HepG2 (cell line): ENCODE measurements around the gene KPNA3. TPM values are rescaled to one million over a fixed set of nuclear protein-coding genes. Genes with fewer than 3 reads are reported as not detected.
A peak's percentile ranks its signal among the peaks of the same experiment; 100 is the strongest.

ENCODE experiments used
- HES4 ChIP-seq: sonication (generic); formaldehyde crosslinking; IDR thresholded peaks from 2 replicates; pipeline ENCODE4 v1.9.0; 2021; ENCODE audit warnings: mild to moderate bottlenecking, missing genetic modification reagents, borderline replicate concordance
- IRF2 ChIP-seq: IDR thresholded peaks from 2 replicates; pipeline ENCODE4 v1.6.1; 2018; ENCODE audit warnings: missing genetic modification reagents, missing compliant biosample characterization
- MED1 ChIP-seq: sonication (generic); formaldehyde crosslinking; IDR thresholded peaks from 2 replicates; pipeline ENCODE4 v1.4.0; 2020; ENCODE audit warnings: missing genetic modification reagents
- SOX13 ChIP-seq, 3 experiments: fragments of 450-650 bp in 1 of 3; sonication (generic) in 1 of 3; formaldehyde crosslinking in 1 of 3; IDR thresholded peaks in 2 of 3; conservative IDR thresholded peaks in 1 of 3; 2 replicates each; pipeline versions ENCODE4 v1.5.0 to v1.6.1; 2016 to 2020; ENCODE audit warnings: antibody characterized with exemption in 1 of 3, mild to moderate bottlenecking in 1 of 3, missing compliant biosample characterization in 1 of 3, missing genetic modification reagents in 1 of 3, moderate library complexity in 1 of 3
- TBL1XR1 ChIP-seq: fragments of 150-350 bp; IDR thresholded peaks from 2 replicates; pipeline ENCODE4 v1.6.1; 2014; ENCODE audit warnings: borderline replicate concordance, low read length; ENCODE audit not compliant: partially characterized antibody
- ZBTB7B ChIP-seq: sonication (generic); formaldehyde crosslinking; IDR thresholded peaks from 2 replicates; pipeline ENCODE4 v1.4.0; 2020; ENCODE audit warnings: missing genetic modification reagents
- ZNF335 ChIP-seq: sonication (generic); formaldehyde crosslinking; IDR thresholded peaks from 2 replicates; pipeline ENCODE4 v1.4.0; 2020; ENCODE audit warnings: missing genetic modification reagents
- ZNF550 ChIP-seq: sonication (generic); formaldehyde crosslinking; IDR thresholded peaks from 2 replicates; pipeline ENCODE4 v1.4.0; 2020; ENCODE audit warnings: mild to moderate bottlenecking, missing genetic modification reagents, borderline replicate concordance
- ZNF747 ChIP-seq: sonication (generic); formaldehyde crosslinking; IDR thresholded peaks from 2 replicates; pipeline ENCODE4 v1.8.1; 2023; ENCODE audit warnings: missing genetic modification reagents, mild to moderate bottlenecking, borderline replicate concordance
- polyA plus RNA-seq, 8 experiments: library from polyadenylated mRNA; depleted of rRNA in 3 of 8; stranded (reverse) in 7 of 8; unstranded in 1 of 8; fragments of >200 nt; fragmentation: Illumina TruSeq in 4 of 8; extraction: Trizol in 4 of 8; gene quantifications; 2 replicates each; pipeline versions ENCODE4 v1.2.1 to v1.2.3, GENCODE V29; 2011 to 2016; ENCODE audit warnings: low read depth in 4 of 8, missing spikeins in 1 of 8, mixed read lengths in 1 of 8; ENCODE audit not compliant: insufficient read depth in 1 of 8
- total RNA-seq, 5 experiments: library from RNA; depleted of rRNA; stranded (reverse); fragments of >200 nt; fragmentation: Illumina TruSeq; extraction: Trizol; gene quantifications; 2 replicates each; pipeline ENCODE4 v1.2.3, GENCODE V29; 2016; ENCODE audit warnings: low read depth in 1 of 5
- TF ChIP-seq, protein P1 (sequence below): sonication (generic); formaldehyde crosslinking; IDR thresholded peaks from 2 replicates; pipeline ENCODE4 v1.4.0; 2020; ENCODE audit warnings: missing genetic modification reagents
- TF ChIP-seq, protein P2 (sequence below): IDR thresholded peaks from 2 replicates; pipeline ENCODE4 v1.6.1; 2018; ENCODE audit warnings: missing genetic modification reagents
- TF ChIP-seq, protein P3 (sequence below): sonication (generic); formaldehyde crosslinking; conservative IDR thresholded peaks from 2 replicates; pipeline ENCODE4 v1.8.0; 2022; ENCODE audit warnings: low read depth, missing genetic modification reagents
- TF ChIP-seq, protein P4 (sequence below): sonication (generic); formaldehyde crosslinking; IDR thresholded peaks from 2 replicates; pipeline ENCODE4 v1.4.0; 2020; ENCODE audit warnings: mild to moderate bottlenecking, missing genetic modification reagents, borderline replicate concordance
- TF ChIP-seq, protein P5 (sequence below): sonication (generic); formaldehyde crosslinking; IDR thresholded peaks from 2 replicates; pipeline ENCODE4 v1.5.1; 2020; ENCODE audit warnings: mild to moderate bottlenecking, missing genetic modification reagents, moderate library complexity

Gene KPNA3
- total and polyA plus RNA-seq, 2 of the 13 experiments (the other 11 are each of a cell fraction or from before 2014, with no cell fraction given): 13.0 to 28.9 TPM

DNA sequence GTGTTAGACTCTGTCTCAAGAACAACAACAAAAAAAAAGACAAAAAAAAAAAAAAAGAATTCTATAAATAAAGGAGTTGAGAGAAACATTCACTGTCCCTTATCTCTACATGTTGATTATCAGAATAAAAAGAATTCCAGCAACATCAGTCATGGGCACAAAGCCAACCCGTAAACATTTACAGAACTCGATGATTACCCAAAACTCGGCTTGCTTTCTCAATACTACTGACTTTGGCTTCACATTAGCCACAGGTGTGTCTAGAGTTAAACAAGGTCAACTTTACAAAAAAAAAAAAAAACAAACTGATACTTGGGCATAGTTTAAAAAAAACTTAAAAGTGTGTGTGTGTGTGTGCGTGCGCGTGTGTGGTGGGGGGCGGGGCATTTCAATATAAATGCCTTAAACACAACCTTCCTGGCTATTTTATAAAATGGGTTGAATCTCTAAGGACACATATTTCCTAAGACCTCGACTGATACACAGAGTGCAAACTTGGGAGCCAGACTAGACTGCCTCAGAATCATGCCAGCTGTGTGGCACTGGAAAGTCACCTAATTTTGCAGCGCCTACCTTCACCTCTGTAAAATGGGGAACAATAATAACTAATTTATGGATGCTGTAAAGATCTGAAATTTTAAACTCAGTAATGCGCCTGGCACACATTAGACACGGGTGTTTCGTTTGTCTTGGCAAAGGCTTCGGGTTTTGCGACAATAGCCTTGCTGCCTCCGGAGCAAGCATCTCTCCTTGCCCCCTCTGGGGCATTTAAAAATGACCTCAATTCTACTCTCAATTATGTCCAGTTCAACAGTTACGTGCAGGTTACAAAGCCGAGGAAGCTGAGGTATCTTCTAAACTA is 102.1 kb downstream of the KPNA3 start (continued):
- TF ChIP-seq TBL1XR1: no peak
- no peak for TF ChIP-seq ZBTB7B (CRISPR knock-in tag)
- TF ChIP-seq MED1 (CRISPR knock-in tag): 0 out of 2 replicates have a peak, but pooled peaks have one; percentile 9
- no peak for TF ChIP-seq ZNF550 (CRISPR knock-in tag)
- TF ChIP-seq, protein P1, sequence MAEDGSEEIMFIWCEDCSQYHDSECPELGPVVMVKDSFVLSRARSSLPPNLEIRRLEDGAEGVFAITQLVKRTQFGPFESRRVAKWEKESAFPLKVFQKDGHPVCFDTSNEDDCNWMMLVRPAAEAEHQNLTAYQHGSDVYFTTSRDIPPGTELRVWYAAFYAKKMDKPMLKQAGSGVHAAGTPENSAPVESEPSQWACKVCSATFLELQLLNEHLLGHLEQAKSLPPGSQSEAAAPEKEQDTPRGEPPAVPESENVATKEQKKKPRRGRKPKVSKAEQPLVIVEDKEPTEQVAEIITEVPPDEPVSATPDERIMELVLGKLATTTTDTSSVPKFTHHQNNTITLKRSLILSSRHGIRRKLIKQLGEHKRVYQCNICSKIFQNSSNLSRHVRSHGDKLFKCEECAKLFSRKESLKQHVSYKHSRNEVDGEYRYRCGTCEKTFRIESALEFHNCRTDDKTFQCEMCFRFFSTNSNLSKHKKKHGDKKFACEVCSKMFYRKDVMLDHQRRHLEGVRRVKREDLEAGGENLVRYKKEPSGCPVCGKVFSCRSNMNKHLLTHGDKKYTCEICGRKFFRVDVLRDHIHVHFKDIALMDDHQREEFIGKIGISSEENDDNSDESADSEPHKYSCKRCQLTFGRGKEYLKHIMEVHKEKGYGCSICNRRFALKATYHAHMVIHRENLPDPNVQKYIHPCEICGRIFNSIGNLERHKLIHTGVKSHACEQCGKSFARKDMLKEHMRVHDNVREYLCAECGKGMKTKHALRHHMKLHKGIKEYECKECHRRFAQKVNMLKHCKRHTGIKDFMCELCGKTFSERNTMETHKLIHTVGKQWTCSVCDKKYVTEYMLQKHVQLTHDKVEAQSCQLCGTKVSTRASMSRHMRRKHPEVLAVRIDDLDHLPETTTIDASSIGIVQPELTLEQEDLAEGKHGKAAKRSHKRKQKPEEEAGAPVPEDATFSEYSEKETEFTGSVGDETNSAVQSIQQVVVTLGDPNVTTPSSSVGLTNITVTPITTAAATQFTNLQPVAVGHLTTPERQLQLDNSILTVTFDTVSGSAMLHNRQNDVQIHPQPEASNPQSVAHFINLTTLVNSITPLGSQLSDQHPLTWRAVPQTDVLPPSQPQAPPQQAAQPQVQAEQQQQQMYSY: no peak
- no peak for TF ChIP-seq ZNF747
- TF ChIP-seq, protein P2, sequence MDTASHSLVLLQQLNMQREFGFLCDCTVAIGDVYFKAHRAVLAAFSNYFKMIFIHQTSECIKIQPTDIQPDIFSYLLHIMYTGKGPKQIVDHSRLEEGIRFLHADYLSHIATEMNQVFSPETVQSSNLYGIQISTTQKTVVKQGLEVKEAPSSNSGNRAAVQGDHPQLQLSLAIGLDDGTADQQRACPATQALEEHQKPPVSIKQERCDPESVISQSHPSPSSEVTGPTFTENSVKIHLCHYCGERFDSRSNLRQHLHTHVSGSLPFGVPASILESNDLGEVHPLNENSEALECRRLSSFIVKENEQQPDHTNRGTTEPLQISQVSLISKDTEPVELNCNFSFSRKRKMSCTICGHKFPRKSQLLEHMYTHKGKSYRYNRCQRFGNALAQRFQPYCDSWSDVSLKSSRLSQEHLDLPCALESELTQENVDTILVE: no peak
- TF ChIP-seq SOX13 (IDR thresholded peaks at IDR 0.05): no peak
- peak in 1 of 2 experiments; percentile 63; a peak in 1 of 4 replicates for TF ChIP-seq SOX13 (CRISPR knock-in tag; conservative IDR thresholded peaks at IDR 0.05 in 1 of 2, IDR thresholded peaks at IDR 0.05 in 1 of 2)
- 0 out of 2 replicates have a peak, but pooled peaks have one; percentile 5 for TF ChIP-seq IRF2 (CRISPR knock-in tag)
- no peak for TF ChIP-seq HES4 (CRISPR knock-in tag)
- TF ChIP-seq, protein P3, sequence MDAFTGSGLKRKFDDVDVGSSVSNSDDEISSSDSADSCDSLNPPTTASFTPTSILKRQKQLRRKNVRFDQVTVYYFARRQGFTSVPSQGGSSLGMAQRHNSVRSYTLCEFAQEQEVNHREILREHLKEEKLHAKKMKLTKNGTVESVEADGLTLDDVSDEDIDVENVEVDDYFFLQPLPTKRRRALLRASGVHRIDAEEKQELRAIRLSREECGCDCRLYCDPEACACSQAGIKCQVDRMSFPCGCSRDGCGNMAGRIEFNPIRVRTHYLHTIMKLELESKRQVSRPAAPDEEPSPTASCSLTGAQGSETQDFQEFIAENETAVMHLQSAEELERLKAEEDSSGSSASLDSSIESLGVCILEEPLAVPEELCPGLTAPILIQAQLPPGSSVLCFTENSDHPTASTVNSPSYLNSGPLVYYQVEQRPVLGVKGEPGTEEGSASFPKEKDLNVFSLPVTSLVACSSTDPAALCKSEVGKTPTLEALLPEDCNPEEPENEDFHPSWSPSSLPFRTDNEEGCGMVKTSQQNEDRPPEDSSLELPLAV (CRISPR knock-in tag): no peak
- TF ChIP-seq ZNF335 (CRISPR knock-in tag): no peak
- TF ChIP-seq, protein P4, sequence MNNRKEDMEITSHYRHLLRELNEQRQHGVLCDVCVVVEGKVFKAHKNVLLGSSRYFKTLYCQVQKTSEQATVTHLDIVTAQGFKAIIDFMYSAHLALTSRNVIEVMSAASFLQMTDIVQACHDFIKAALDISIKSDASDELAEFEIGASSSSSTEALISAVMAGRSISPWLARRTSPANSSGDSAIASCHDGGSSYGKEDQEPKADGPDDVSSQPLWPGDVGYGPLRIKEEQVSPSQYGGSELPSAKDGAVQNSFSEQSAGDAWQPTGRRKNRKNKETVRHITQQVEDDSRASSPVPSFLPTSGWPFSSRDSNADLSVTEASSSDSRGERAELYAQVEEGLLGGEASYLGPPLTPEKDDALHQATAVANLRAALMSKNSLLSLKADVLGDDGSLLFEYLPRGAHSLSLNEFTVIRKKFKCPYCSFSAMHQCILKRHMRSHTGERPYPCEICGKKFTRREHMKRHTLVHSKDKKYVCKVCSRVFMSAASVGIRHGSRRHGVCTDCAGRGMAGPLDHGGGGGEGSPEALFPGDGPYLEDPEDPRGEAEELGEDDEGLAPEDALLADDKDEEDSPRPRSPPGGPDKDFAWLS: no peak
- TF ChIP-seq, protein P5, sequence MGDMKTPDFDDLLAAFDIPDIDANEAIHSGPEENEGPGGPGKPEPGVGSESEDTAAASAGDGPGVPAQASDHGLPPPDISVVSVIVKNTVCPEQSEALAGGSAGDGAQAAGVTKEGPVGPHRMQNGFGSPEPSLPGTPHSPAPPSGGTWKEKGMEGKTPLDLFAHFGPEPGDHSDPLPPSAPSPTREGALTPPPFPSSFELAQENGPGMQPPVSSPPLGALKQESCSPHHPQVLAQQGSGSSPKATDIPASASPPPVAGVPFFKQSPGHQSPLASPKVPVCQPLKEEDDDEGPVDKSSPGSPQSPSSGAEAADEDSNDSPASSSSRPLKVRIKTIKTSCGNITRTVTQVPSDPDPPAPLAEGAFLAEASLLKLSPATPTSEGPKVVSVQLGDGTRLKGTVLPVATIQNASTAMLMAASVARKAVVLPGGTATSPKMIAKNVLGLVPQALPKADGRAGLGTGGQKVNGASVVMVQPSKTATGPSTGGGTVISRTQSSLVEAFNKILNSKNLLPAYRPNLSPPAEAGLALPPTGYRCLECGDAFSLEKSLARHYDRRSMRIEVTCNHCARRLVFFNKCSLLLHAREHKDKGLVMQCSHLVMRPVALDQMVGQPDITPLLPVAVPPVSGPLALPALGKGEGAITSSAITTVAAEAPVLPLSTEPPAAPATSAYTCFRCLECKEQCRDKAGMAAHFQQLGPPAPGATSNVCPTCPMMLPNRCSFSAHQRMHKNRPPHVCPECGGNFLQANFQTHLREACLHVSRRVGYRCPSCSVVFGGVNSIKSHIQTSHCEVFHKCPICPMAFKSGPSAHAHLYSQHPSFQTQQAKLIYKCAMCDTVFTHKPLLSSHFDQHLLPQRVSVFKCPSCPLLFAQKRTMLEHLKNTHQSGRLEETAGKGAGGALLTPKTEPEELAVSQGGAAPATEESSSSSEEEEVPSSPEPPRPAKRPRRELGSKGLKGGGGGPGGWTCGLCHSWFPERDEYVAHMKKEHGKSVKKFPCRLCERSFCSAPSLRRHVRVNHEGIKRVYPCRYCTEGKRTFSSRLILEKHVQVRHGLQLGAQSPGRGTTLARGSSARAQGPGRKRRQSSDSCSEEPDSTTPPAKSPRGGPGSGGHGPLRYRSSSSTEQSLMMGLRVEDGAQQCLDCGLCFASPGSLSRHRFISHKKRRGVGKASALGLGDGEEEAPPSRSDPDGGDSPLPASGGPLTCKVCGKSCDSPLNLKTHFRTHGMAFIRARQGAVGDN (CRISPR knock-in tag): no peak
